VCaP (cell line): ENCODE data around the gene EGFR.

Source experiments
- H3K27ac ChIP-seq: fragments of 450-650 bp; 2 replicates; pipeline ENCODE4 v1.5.1; 2017
- TF ChIP-seq, protein P1 (sequence below): fragments of 450-650 bp; conservative IDR thresholded peaks from 2 replicates; pipeline ENCODE4 v1.5.1; 2017; ENCODE audit warnings: mild to moderate bottlenecking, moderate library complexity

EGFR gene

DNA sequence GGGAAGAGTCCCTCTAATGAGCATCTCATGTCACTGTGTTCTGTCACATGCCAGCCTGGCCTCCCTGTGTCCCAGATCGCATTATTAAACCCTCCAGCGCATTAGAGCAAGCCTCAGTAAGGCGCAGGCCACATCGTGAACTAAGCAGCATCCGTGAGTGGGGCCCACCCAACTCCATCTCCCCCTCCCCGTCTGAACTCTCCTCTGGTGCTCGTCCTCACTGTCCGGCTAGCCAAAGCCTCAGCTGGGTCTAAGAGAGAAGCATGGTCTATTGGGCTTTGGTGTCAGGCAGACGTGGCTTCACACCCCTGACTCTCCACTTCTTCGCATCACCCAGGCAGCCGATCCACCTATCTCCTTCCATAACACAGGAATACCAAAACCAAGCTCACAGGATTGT is 181.6 kb downstream of the EGFR start:
- TF ChIP-seq, protein P1, sequence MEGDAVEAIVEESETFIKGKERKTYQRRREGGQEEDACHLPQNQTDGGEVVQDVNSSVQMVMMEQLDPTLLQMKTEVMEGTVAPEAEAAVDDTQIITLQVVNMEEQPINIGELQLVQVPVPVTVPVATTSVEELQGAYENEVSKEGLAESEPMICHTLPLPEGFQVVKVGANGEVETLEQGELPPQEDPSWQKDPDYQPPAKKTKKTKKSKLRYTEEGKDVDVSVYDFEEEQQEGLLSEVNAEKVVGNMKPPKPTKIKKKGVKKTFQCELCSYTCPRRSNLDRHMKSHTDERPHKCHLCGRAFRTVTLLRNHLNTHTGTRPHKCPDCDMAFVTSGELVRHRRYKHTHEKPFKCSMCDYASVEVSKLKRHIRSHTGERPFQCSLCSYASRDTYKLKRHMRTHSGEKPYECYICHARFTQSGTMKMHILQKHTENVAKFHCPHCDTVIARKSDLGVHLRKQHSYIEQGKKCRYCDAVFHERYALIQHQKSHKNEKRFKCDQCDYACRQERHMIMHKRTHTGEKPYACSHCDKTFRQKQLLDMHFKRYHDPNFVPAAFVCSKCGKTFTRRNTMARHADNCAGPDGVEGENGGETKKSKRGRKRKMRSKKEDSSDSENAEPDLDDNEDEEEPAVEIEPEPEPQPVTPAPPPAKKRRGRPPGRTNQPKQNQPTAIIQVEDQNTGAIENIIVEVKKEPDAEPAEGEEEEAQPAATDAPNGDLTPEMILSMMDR: no peak
- H3K27ac ChIP-seq: no peak overlapping the region

- H3K27ac ChIP-seq: no peak overlapping the region
- TF ChIP-seq, protein P1: no peak
These were observed 183.5 kb downstream of the EGFR start for GRCh38 chr7:55202150-55202913.

GRCh38 chr7:55203300-55203699 is 184.5 kb downstream of the EGFR start:
- TF ChIP-seq, protein P1: no peak
- H3K27ac ChIP-seq: no peak overlapping the region

- TF ChIP-seq, protein P1: no peak
- no peak overlapping the region for H3K27ac ChIP-seq
These were observed 186.5 kb downstream of the EGFR start for GRCh38 chr7:55205124-55205955.

DNA sequence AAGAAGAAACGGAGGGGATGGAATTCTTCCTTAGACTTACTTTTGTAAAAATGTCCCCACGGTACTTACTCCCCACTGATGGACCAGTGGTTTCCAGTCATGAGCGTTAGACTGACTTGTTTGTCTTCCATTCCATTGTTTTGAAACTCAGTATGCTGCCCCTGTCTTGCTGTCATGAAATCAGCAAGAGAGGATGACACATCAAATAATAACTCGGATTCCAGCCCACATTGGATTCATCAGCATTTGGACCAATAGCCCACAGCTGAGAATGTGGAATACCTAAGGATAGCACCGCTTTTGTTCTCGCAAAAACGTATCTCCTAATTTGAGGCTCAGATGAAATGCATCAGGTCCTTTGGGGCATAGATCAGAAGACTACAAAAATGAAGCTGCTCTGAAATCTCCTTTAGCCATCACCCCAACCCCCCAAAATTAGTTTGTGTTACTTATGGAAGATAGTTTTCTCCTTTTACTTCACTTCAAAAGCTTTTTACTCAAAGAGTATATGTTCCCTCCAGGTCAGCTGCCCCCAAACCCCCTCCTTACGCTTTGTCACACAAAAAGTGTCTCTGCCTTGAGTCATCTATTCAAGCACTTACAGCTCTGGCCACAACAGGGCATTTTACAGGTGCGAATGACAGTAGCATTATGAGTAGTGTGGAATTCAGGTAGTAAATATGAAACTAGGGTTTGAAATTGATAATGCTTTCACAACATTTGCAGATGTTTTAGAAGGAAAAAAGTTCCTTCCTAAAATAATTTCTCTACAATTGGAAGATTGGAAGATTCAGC is 187.6 kb downstream of the EGFR start:
- H3K27ac ChIP-seq: no peak overlapping the region
- TF ChIP-seq, protein P1: no peak

DNA sequence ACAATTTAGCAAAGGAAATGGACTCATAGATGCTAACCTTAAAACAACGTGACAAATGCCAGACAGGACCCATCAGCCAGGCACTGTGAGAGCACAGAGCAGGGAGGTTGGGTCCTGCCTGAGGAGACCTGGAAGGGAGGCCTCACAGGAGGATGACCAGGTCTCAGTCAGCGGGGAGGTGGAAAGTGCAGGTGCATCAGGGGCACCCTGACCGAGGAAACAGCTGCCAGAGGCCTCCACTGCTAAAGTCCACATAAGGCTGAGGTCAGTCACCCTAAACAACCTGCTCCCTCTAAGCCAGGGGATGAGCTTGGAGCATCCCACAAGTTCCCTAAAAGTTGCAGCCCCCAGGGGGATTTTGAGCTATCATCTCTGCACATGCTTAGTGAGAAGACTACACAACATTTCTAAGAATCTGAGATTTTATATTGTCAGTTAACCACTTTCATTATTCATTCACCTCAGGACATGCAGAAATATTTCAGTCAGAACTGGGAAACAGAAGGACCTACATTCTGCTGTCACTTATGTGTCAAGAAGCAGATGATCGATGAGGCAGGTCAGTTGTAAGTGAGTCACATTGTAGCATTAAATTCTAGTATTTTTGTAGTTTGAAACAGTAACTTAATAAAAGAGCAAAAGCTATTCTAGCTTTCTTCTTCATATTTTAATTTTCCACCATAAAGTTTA is 188.8 kb downstream of the EGFR start:
- no peak overlapping the region for H3K27ac ChIP-seq
- TF ChIP-seq, protein P1: no peak
